Vagina (tissue), 2 donors: ENCODE data around the gene USH1G.

Experiments
- CTCF ChIP-seq, 3 experiments: fragments of 450-650 bp in 2 of 3; fragments of 200-600 bp in 1 of 3; sonication (generic) in 1 of 3; IDR thresholded peaks; one replicate each; pipeline ENCODE4 v1.5.1; 2017 to 2019; ENCODE audit warnings: antibody characterized with exemption in 3 of 3, mild to moderate bottlenecking in 2 of 3, moderate library complexity in 2 of 3
- POLR2A ChIP-seq, 2 donors: fragments of 450-650 bp; IDR thresholded peaks; one replicate each; pipeline ENCODE4 v1.6.1; 2017; ENCODE audit warnings: antibody characterized with exemption in 2 of 2, mild to moderate bottlenecking in 2 of 2, moderate library complexity in 2 of 2

DNA sequence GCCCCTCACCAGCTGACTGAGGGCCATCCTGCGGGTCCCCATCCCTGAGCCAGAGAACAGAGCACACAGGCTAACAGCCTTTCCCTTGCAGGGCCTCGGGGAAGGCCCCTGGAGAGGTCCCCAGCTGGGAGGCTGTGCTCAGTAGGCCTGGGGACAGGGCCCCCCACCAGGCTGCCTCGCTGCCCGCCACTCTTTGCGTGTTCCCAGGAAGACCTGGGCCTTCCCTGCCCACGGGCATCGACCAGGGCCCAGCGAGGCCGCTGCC lies 48.7 kb upstream of the USH1G start:
- TF ChIP-seq POLR2A (IDR thresholded peaks at IDR 0.05) (no peak), CTCF (IDR thresholded peaks at IDR 0.05) (no peak)
